Vagina (tissue), 2 donors: ENCODE data around the gene UBE2E2. TPM values are rescaled to one million over a fixed set of nuclear protein-coding genes. Genes with fewer than 3 reads are reported as not detected.

ENCODE experiments used
- DNase-seq, 2 donors: peaks; one replicate each; pipeline ENCODE4 v3.0.0-alpha.2; 2017; ENCODE audit errors: extremely low spot score in 2 of 2
- H3K27ac ChIP-seq: fragments of 200-600 bp; sonication (generic); one replicate; pipeline ENCODE4 v1.5.1; 2019
- H3K27me3 ChIP-seq: fragments of 200-600 bp; sonication (generic); one replicate; pipeline ENCODE4 v1.5.1; 2019
- H3K36me3 ChIP-seq, 2 donors: fragments of 200-600 bp; sonication (generic); one replicate each; pipeline ENCODE4 v1.5.1; 2017 to 2019
- H3K4me1 ChIP-seq: fragments of 200-600 bp; sonication (generic); one replicate; pipeline ENCODE4 v1.5.1; 2019
- H3K4me3 ChIP-seq, 2 donors: fragments of 200-600 bp; sonication (generic); 1 replicate in 1 of 2; 2 replicates in 1 of 2; pipeline ENCODE4 v1.5.1; 2016 to 2019
- H3K9me3 ChIP-seq: fragments of 200-600 bp; sonication (generic); one replicate; pipeline ENCODE4 v1.5.1; 2019
- CTCF ChIP-seq, 3 experiments: fragments of 450-650 bp in 2 of 3; fragments of 200-600 bp in 1 of 3; sonication (generic) in 1 of 3; IDR thresholded peaks; one replicate each; pipeline ENCODE4 v1.5.1; 2017 to 2019; ENCODE audit warnings: antibody characterized with exemption in 3 of 3, mild to moderate bottlenecking in 2 of 3, moderate library complexity in 2 of 3
- POLR2A ChIP-seq, 2 donors: fragments of 450-650 bp; IDR thresholded peaks; one replicate each; pipeline ENCODE4 v1.6.1; 2017; ENCODE audit warnings: antibody characterized with exemption in 2 of 2, mild to moderate bottlenecking in 2 of 2, moderate library complexity in 2 of 2
- POLR2AphosphoS5 ChIP-seq, 2 donors: sonication (generic); formaldehyde crosslinking; IDR thresholded peaks; one replicate each; pipeline ENCODE4 v1.9.0; 2017; ENCODE audit warnings: antibody characterized with exemption in 2 of 2, mild to moderate bottlenecking in 2 of 2, low read depth in 1 of 2; ENCODE audit not compliant: insufficient read depth in 1 of 2
- intact Hi-C: fragments of 100-400 bp; cut with DNase I; formaldehyde crosslinking; loops from one replicate; pipeline ENCODE4 v1.15.1; 2023
- total RNA-seq: library from RNA; depleted of rRNA; stranded (reverse); fragments of >200 nt; gene quantifications from one replicate; pipeline ENCODE4 v1.2.3, GENCODE V29; 2016

UBE2E2 gene
- total RNA-seq, 1 donor from 2014 or later, result 31.2 TPM

GRCh38 chr3:23602971-23603370, 399.8 kb downstream of the UBE2E2 start:
- Histone ChIP-seq H3K9me3 (no peaks in the 10 kb centered on the region), H3K36me3 (no peaks in the 10 kb centered on the region), H3K4me1 (no peaks in the 10 kb centered on the region), H3K4me3 (no peak overlapping the region), H3K27ac (no peak overlapping the region), H3K27me3 (no peaks in the 10 kb centered on the region)
- intact Hi-C loops, result no loop called here
- TF ChIP-seq POLR2AphosphoS5 (IDR thresholded peaks at IDR 0.05; ENCODE audit: insufficient read depth in 1 of 2, low read depth in 1 of 2) (no peak), CTCF (IDR thresholded peaks at IDR 0.05) (no peak), POLR2A (IDR thresholded peaks at IDR 0.05) (no peak)
- no peak for DNase-seq

- no peaks in the 10 kb centered on the region for H3K27me3 ChIP-seq
- H3K36me3 ChIP-seq, result no peaks in the 10 kb centered on the region
- H3K4me1 ChIP-seq, result peaks cover 9% of the 10 kb centered on the region
- H3K27ac ChIP-seq, result no peak overlapping the region
- no peaks in the 10 kb centered on the region for H3K9me3 ChIP-seq
- TF ChIP-seq CTCF (IDR thresholded peaks at IDR 0.05) (no peak), POLR2AphosphoS5 (IDR thresholded peaks at IDR 0.05; ENCODE audit: insufficient read depth in 1 of 2, low read depth in 1 of 2) (no peak), POLR2A (IDR thresholded peaks at IDR 0.05) (no peak)
- DNase-seq, result no peak
- intact Hi-C loops, result no loop called here
- H3K4me3 ChIP-seq, result no peak overlapping the region
These were observed 404.2 kb downstream of the UBE2E2 start for GRCh38 chr3:23607184-23607847.

- Histone ChIP-seq H3K4me1 (peaks cover 9% of the 10 kb centered on the region), H3K27ac (no peak overlapping the region), H3K4me3 (no peak overlapping the region), H3K9me3 (no peaks in the 10 kb centered on the region), H3K27me3 (no peaks in the 10 kb centered on the region), H3K36me3 (no peaks in the 10 kb centered on the region)
- no peak for DNase-seq
- intact Hi-C loops, result no loop called here
- TF ChIP-seq POLR2A (IDR thresholded peaks at IDR 0.05) (no peak), CTCF (IDR thresholded peaks at IDR 0.05) (no peak), POLR2AphosphoS5 (IDR thresholded peaks at IDR 0.05; ENCODE audit: insufficient read depth in 1 of 2, low read depth in 1 of 2) (no peak)
These were observed 405.5 kb downstream of the UBE2E2 start for GRCh38 chr3:23608650-23609049.

- TF ChIP-seq POLR2AphosphoS5 (IDR thresholded peaks at IDR 0.05; ENCODE audit: insufficient read depth in 1 of 2, low read depth in 1 of 2), result no peak
- no peak for TF ChIP-seq CTCF (IDR thresholded peaks at IDR 0.05)
- no peak for TF ChIP-seq POLR2A (IDR thresholded peaks at IDR 0.05)
- Histone ChIP-seq H3K4me3 (peak overlapping the region in 1 of 2 donors; percentile 20), H3K4me1 (peaks cover 9% of the 10 kb centered on the region), H3K36me3 (no peaks in the 10 kb centered on the region), H3K27ac (no peak overlapping the region), H3K9me3 (no peaks in the 10 kb centered on the region), H3K27me3 (no peaks in the 10 kb centered on the region)
- intact Hi-C loops, result no loop called here
- no peak for DNase-seq
These were observed 408.7 kb downstream of the UBE2E2 start for GRCh38 chr3:23611737-23612295.

- DNase-seq, result no peak
- H3K9me3 ChIP-seq, result no peaks in the 10 kb centered on the region
- intact Hi-C loops, result no loop called here
- H3K36me3 ChIP-seq, result no peaks in the 10 kb centered on the region
- H3K27me3 ChIP-seq, result no peaks in the 10 kb centered on the region
- peak overlapping the region in 1 of 2 donors; percentile 20 for H3K4me3 ChIP-seq
- peaks cover 9% of the 10 kb centered on the region for H3K4me1 ChIP-seq
- TF ChIP-seq POLR2A (IDR thresholded peaks at IDR 0.05), result no peak
- TF ChIP-seq CTCF (IDR thresholded peaks at IDR 0.05), result no peak
- TF ChIP-seq POLR2AphosphoS5 (IDR thresholded peaks at IDR 0.05; ENCODE audit: insufficient read depth in 1 of 2, low read depth in 1 of 2), result no peak
- H3K27ac ChIP-seq, result no peak overlapping the region
These were observed 409.3 kb downstream of the UBE2E2 start for GRCh38 chr3:23612296-23612891.
